GM11168 (cell line): ENCODE data around the gene UBE3B.

Experiments used
- in situ Hi-C: fragments of 300-500 bp; cut with MboI; formaldehyde crosslinking; loops from one replicate; pipeline ENCODE4 v1.12.0; 2022; ENCODE audit warnings: low sequenced_read_pairs; ENCODE audit not compliant: unreplicated experiment

Gene UBE3B

DNA sequence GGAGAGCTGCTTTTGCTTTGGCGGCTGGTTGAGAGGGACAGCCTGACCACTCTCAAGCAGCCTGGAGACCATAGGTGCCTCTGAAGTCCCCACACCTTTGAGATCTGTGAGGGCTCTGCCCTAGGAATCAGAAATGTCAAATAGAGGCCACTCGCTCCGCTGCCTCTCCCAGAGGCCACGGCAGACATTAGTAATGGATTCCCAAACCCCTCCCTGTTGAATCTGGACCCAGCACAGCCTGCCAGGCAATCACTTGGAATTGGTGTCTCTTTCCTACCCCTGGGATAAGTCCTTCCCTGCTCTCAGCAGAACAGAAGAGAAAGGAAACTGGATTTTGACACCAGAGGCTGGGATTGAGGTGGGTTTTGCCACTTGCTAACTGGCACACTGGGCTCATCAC lies 70.8 kb downstream of the UBE3B start:
- in situ Hi-C loops, result no loop called here

DNA sequence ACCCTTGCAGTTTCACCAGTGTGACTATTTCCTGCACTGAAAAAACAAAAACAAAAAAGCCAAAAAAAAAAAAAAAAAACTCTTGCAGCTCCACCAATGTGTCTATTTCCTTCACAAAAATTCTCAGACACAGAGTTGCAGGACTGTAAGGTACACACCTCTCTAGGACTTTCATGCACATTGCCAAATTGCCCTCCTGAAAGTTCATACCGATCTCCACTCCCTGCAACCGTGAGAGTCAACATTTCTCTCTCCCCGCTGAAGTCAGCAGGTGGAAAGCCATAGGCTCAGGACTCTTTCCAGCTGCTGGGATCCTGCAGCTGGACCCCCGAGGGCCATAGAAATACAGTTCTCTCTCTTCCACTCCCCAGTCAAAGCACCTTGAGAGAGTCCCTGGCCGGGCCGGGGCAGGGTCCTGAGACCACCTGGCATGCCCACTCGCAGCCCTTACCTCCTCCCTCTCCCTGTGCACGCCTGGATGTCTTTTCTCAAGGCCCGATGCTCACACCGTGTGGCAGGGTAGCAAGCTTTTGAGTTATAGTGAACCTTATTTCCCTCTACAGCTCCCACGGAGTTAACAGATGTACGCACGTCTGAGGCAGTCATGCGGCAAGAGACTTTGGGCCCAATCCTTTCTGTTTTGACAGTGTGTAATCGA lies 72.3 kb downstream of the UBE3B start:
- in situ Hi-C loops, result no loop called here

DNA sequence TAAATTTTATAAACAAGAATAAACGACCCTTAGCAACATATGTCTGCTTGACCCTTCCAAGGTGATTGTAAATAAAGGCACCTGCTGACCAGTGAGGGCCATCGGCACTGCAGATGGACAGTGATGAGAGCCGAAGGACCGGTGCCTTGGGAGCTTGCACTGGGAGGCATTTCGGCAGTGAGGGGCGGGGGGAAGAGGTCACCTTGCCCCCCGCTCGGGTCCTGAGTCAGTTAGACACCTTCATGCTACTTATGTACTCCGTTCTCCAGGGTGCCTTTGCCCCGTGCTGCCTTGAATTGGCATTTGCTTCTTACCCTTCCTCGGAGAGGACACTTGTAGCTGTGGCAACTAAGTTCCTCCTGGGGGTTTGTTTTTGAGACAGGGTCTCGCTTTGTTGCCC lies 72.8 kb downstream of the UBE3B start:
- in situ Hi-C loops, result no loop called here

DNA sequence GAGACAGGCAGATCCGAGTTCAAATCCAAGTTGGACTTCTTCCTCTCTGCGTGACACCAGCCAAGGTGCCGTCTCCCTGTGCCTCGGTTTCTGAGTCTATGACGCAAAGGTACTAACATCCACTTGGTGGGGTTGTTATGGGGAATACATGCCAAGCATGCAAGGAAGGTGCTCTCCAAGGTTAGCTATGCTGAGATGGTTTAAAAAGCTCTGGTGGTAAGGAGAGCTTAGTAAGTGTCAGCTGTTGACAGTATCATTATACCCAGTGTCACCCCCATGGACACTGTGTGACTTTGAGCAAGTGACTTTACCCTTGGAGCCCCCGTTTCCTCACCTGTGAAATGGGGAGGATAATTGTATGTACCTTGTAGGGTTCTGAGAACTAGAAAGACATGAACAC lies 73.7 kb downstream of the UBE3B start:
- in situ Hi-C loops, result no loop called here

DNA sequence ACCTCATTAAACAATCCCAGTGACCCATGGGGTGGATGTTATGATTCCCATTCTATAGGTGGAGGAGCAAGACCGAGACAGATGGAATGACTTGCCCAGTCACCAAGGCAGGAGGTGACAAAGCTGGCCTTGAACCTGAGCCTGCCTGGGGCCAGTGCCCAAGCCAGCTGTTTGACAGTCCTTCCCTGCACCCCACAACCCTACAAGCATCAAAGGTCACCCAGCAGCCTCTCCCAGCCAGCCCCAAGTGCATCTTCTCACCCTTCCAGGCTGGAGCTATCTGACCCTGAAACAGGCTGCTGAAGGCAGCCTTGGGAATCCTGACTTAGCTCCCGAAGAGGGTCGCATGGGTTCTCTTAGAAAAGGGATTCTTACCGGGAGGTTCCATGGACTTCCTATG lies 75.5 kb downstream of the UBE3B start:
- in situ Hi-C loops, result no loop called here

DNA sequence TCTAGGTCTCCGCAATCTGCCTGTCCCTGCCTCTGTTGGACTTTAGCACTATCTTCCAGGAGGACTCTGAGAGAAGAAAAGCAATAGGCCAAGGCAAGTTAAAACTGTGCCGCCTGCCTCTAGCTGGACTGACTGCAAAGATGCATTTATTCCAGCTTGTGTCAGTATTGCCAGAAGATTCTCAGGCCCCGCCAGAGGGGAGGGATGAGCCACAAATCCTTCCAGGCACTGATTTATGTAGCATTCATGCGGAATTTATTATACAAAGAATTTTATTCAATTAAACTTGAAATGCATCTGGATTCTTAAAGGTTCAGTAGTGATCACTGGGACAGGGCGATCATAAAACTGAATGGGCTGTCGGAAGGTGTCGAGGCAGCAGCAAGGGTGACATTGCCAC lies 76.0 kb downstream of the UBE3B start:
- in situ Hi-C loops, result no loop called here

DNA sequence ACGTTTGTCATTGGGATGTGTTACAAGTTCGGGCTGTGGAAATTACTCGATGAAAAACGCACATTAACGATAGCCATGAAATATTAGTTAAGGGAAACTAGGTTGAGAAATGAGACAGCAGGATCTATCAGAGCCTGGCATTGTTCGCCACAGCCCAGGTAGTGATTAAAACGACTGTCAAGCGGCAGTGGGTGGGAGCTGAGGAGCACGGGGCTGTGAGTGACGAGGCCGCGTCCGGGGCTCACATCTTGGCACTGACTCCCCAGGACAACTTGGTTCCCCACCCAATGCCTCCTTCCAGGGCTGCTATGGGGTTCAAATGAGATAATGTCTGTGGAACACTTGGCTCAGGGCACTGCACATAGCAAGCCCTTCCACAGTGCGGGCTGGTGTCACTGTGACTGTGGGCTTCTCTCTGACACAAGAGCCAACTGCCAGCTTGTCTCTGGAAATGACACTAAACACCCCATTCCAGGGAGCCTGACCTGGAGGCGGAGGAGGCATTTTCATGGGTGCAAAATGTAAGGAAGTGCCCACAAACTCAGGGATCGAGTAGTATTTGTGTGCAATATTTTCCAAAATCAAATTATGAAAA lies 76.6 kb downstream of the UBE3B start:
- in situ Hi-C loops, result no loop called here

DNA sequence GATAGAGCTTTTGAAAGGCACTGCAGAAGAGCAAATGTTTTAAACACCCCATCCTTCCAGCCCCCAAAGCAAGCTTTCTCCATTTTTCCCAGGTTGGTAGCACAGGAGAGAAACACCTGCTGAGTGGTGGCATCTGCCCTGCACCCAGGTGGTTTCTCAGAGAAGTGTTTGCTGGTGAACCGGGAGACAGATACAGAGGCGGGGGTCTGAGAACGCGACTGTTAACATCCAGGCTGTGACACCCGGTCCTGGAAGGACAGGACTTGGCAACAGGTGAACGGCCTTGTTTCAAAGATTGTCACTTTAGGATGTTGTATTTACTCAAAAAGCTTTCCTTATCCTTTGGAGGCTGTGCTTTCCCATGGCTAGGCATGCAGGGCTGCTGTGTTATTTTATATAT lies 77.3 kb downstream of the UBE3B start:
- in situ Hi-C loops, result no loop called here

DNA sequence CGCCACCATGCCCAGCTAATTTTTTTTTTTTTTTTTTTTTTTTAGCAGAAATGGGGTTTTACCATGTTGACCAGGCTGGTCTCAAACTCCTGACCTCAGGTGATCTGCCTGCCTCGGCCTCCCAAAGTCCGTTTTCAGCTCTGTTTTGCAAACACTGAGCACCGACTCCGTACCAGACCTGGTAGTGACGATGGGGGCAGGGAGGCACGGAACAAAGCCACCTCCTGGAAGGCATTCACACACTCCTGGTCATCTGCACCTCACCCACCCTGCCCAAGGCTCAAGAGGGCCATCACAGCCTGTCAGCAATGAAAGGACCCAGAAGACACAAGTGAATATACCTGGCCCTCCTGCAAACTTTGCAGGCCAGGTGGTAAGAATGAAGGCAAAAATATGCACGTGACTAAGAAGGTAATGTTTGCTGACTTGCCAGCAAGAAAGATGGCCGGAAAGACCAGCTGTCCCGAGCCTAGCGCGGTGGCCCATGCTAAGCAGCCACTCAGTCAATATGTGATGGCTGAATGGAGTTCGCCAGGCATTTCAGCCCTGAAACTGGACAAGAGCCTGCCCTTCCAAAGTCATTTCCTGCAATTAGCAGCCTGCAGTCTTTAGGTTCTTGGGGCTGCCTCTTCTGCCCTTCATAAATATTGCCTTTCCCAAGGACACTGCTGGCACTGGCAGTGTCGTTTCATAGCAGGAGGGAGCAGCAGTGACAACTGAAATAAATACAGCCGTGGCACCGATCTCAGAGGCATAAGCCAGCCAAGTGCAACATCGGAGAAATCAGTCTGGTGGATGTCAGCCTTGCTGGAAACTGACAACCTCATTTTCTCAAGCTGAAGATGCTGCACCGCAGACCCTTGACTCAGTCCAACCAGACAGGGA lies 78.2 kb downstream of the UBE3B start:
- in situ Hi-C loops, result no loop called here

DNA sequence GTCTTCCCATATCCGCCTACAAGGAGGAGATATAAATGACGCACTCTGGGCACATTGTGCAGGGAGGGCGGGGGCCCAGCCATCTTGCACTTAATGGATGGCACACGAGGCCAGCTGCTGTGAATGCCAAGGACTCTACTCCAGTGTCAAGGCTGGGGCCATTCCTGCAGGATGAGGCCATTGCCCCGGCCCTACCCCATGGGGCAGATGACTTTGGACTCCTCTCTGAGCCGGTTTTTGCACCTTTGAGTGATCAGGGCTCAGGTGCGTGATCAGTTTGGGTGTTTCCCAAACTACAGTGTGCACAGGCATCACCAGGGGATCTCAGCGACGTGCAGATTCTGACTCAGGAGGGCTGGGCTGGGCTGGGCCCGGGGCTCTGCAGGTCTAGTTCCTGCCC lies 79.8 kb downstream of the UBE3B start:
- in situ Hi-C loops, result no loop called here

DNA sequence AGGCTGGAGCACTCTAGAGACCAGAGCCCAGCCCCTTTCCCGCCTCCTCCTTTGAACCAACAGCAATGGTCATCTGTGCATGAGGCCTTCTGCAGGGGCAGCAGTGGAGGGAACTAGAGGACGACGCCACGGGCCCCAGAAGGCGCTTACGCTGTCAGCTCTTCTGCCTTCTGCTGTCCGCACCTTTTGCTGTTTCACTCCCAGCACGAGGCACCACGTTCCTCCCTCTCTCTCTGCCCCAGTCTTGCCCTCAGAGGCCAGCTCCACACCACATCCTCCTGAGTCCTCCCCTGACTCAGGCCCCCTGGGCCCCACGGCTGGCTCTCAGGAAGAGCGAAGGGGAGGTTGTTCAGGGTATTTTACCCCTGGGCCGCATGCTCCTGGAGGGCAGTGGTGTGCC lies 80.4 kb downstream of the UBE3B start:
- in situ Hi-C loops, result no loop called here

DNA sequence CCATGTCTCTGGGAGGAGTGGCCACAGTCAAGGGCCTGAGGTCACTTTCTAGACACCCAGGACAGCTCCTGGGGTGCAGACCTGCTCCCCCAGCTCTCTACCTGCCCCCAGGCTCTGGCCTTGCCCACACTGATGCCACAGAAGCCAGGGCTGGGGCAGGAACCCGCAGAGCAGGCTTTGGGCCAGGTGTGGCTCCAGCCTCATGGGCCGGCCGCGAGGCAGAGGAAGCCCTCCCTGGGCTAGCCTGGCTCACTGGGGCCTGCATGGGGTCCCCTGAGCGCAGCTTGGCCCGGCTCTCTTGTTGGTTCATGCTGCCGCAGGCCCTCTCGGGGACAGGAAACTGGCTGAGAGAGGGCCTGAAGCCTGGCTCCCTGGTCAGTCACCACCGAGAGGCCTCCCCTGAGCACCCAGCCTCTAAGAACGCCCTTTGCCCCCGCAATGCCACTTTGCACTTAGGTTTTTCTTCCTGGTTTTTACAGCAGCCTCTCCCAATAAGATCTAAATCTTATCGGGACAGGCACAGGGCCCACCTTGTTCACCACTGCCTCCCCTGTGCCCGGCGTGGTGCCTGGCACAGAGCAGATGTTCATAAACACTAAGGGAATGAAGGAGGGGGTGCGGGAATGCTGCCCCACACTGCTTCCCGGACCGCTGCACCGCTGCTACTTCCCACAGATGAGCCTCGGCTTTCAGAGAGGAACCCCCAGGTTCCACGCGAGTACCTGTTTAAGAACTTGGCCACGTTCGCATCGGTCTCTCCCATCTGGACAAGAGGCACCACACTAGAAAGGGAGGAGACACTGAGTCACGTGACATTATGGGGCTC lies 81.2 kb downstream of the UBE3B start:
- in situ Hi-C loops, result no loop called here

DNA sequence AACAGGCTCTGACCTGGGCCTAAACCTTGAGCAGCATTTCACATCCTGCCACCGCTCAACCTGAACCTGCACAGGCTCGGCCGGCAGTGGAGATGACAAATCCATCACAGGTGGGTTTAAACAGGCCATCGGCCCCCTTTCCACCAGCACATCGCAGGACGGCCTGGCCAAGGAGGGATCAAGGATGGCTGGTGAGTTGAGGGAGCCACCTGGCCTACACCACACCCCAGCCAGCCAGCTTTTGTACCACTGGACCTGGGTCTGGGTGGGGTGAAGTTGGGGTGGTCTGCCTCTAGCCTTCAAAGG lies 81.7 kb downstream of the UBE3B start:
- in situ Hi-C loops, result no loop called here

DNA sequence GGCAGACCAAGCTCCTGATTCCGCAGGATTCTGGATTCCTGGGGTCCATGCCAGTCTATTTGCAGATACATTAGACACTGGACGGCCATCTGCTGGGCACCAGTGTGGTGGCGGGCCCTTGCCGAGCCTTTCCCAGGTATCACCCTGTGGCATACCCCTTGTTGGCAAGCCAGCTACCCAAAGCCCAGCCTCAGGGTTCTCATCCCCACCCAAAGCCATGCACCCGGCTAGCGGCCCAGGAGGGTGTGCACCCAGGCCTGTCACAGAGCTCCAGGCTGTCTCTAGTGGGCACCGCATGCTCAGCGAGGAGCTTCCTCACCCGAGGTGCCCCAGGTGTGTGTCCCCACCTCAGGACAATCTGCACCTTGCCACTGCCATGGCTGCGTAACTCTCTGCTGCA lies 82.2 kb downstream of the UBE3B start:
- in situ Hi-C loops, result no loop called here

DNA sequence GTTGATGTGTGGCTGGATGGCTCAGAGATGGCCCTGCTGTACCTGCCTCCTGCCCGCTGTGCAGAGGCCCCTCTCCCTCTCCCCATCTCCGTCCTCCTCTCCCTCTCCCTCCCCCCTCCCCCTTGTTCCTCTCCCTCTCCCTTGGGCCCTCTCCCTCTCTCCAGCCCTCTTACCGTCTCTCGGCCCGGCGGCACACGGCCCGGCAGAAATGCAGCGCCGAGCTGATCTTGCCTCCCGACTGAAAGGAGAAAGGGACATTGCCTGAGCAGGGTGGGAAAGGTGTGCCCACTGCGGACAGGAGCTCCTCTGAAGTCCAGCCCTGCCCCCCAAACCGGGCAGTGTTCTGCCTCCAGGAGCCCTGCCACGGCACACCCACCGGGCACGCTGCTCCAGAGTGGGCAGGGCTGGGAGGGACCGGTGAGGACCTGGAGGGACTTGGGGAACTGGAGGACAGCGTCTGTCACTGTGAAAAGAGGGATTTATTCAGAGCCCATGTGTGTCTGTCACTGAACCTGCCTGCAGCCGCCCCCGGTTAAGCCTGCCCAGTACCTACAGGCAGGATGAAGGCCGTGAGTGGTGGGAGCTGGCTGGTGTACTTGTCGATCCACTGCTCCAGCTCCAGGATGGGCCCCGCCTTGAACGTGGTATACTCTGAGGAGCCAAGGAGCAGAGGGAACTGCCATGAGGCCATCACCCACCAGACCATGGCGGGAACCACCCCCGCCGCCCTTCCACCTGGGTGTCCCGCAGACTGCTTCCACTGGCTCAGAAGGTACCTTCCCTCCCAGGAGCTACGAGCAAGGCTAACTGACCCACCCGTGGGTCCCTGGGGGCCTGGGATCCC lies 83.7 kb downstream of the UBE3B start:
- in situ Hi-C loops, result no loop called here

DNA sequence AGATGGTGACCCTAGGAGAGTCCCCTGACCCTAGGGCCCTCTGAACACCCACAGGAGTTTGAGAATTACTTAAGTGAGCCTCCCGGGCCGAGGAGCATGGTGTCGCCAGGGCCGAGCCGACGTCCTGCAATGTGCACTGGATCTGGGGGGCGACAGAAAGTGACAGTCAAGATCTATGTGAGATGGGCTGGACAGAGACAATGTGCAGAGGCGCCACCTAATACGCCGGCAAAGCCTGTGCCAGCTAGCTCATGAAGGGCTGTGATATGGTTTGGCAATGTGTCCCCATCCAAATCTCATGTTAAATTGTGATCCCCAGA lies 84.2 kb downstream of the UBE3B start:
- in situ Hi-C loops, result no loop called here

DNA sequence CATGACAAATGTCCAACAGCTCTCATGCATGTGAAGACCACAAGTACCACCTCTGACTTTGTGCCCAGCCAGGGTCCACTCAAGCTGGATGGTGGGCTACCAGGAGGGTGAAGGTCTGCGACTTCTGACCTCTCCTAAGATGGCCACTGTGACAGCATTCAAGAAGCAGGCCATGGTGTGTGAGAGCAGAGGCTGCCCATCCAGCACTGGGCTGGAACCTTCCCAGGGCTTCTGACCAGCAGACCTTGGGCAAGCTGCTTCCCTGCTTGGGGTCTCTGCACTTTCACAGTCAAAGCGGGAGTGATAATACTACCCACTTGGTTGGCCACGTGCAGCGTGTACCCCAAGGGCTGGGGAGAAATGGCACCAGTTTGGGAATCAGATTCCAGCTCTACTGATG lies 85.4 kb downstream of the UBE3B start:
- in situ Hi-C loops, result no loop called here

DNA sequence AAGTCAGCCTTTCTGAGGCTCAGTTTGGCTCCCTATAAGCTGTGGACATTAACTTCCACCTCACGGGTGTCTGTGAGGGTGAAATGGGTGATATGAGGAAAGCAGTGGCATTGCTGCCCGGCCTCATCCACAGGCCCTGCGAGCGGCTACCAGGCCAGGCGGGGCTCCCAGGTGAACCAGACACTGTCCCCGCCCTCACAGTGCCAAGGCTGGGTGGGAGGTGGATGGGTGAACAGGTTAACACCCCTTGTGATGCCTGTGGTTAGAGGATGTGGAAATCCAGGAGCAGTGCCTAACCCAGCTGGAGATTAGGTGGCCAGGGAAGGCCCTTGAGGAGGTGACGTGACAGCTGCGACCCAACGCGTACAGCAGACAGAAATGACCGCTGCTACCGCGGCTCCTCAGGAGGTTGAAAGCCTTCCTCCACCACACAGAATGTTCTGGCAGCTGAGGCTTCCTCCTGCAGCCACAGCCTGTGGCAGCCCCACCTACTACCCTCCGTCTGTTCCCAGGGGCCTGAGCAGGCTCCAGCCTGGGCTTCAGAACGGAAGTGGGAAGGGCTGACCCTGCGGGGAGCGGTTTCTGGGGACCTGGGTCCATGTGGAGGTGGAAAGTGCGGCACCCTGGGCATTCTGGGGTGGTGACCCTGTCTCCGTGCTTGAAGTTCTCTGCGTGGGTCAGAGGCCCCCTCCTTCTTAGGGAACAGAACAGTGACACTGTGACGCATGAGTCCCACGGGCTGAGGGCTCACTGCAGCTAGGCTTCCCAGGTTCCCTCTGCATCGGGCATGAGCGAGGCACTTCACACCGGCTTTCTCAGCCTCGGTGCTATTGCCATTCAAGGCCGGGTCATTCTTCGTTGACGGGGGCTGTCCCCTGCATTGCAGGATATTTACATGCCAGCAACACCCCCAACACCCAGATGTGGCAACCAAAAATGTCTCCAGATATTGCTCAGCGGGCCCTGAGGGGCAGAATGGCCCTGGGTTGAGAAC lies 86.2 kb downstream of the UBE3B start:
- in situ Hi-C loops, result no loop called here

DNA sequence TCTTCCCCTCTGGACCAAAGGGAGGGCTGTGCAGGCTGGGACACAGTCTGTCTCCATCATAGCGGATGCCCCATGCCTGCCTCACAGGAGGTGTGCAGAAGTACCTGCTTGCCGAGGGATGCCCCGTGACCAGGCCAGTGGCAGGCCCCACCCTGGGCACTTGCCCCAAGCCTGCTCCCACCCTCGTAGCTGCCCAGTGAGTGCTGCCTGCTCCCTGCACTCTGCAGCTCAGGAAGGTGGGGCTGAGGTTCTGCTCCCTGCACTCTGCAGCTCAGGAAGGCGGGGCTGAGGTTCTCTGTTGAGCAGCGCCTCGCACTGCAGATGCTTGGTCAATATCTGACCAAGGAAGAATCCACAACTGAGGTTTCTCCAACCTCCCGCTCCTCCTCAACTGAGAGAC lies 89.0 kb downstream of the UBE3B start:
- in situ Hi-C loops, result no loop called here
